ENCODE measurements around the gene E2F7.

DNA sequence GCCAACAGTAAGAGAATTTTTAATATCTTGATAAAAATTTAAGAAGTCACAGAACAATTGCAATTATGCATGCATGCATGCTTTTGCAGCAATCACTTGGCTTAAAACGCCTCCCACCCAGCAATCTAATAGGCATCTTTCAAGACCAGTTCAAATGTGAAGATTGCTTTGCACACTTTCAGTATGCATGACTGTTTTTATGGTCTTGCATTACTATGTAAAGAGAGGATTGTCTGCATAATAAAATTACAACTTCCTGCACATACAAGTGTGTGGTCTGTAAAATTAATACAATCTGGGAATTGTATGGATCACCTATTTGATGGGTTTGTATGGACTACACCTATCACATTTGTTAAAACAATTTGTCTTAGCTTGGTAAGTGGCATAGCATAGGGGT lies 48.8 kb downstream of the E2F7 start:
- TF ChIP-seq, protein P1, sequence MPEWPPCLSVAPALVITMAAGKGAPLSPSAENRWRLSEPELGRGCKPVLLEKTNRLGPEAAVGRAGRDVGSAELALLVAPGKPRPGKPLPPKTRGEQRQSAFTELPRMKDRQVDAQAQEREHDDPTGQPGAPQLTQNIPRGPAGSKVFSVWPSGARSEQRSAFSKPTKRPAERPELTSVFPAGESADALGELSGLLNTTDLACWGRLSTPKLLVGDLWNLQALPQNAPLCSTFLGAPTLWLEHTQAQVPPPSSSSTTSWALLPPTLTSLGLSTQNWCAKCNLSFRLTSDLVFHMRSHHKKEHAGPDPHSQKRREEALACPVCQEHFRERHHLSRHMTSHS (tag by site-specific recombination; IDR thresholded peaks at IDR 0.05) = no peak
- TF ChIP-seq, protein P2, sequence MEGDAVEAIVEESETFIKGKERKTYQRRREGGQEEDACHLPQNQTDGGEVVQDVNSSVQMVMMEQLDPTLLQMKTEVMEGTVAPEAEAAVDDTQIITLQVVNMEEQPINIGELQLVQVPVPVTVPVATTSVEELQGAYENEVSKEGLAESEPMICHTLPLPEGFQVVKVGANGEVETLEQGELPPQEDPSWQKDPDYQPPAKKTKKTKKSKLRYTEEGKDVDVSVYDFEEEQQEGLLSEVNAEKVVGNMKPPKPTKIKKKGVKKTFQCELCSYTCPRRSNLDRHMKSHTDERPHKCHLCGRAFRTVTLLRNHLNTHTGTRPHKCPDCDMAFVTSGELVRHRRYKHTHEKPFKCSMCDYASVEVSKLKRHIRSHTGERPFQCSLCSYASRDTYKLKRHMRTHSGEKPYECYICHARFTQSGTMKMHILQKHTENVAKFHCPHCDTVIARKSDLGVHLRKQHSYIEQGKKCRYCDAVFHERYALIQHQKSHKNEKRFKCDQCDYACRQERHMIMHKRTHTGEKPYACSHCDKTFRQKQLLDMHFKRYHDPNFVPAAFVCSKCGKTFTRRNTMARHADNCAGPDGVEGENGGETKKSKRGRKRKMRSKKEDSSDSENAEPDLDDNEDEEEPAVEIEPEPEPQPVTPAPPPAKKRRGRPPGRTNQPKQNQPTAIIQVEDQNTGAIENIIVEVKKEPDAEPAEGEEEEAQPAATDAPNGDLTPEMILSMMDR (tag by site-specific recombination; IDR thresholded peaks at IDR 0.05) = no peak
- TF ChIP-seq, protein P3, sequence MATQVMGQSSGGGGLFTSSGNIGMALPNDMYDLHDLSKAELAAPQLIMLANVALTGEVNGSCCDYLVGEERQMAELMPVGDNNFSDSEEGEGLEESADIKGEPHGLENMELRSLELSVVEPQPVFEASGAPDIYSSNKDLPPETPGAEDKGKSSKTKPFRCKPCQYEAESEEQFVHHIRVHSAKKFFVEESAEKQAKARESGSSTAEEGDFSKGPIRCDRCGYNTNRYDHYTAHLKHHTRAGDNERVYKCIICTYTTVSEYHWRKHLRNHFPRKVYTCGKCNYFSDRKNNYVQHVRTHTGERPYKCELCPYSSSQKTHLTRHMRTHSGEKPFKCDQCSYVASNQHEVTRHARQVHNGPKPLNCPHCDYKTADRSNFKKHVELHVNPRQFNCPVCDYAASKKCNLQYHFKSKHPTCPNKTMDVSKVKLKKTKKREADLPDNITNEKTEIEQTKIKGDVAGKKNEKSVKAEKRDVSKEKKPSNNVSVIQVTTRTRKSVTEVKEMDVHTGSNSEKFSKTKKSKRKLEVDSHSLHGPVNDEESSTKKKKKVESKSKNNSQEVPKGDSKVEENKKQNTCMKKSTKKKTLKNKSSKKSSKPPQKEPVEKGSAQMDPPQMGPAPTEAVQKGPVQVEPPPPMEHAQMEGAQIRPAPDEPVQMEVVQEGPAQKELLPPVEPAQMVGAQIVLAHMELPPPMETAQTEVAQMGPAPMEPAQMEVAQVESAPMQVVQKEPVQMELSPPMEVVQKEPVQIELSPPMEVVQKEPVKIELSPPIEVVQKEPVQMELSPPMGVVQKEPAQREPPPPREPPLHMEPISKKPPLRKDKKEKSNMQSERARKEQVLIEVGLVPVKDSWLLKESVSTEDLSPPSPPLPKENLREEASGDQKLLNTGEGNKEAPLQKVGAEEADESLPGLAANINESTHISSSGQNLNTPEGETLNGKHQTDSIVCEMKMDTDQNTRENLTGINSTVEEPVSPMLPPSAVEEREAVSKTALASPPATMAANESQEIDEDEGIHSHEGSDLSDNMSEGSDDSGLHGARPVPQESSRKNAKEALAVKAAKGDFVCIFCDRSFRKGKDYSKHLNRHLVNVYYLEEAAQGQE (tag by site-specific recombination; IDR thresholded peaks at IDR 0.05) = no peak
- no peak for TF ChIP-seq GLI2 (tag by site-specific recombination; IDR thresholded peaks at IDR 0.05; ENCODE audit: borderline replicate concordance, low read depth)
- TF ChIP-seq ZNF76 (tag by site-specific recombination; IDR thresholded peaks at IDR 0.05; ENCODE audit: borderline replicate concordance, low read depth) = no peak
- TF ChIP-seq ZNF629 (tag by site-specific recombination; IDR thresholded peaks at IDR 0.05) = no peak
- TF ChIP-seq GLIS1 (tag by site-specific recombination; IDR thresholded peaks at IDR 0.05) = no peak
- TF ChIP-seq SP2 (tag by site-specific recombination; IDR thresholded peaks at IDR 0.05) = no peak
- TF ChIP-seq ZNF426 (tag by site-specific recombination; IDR thresholded peaks at IDR 0.05) = no peak
- TF ChIP-seq, protein P4, sequence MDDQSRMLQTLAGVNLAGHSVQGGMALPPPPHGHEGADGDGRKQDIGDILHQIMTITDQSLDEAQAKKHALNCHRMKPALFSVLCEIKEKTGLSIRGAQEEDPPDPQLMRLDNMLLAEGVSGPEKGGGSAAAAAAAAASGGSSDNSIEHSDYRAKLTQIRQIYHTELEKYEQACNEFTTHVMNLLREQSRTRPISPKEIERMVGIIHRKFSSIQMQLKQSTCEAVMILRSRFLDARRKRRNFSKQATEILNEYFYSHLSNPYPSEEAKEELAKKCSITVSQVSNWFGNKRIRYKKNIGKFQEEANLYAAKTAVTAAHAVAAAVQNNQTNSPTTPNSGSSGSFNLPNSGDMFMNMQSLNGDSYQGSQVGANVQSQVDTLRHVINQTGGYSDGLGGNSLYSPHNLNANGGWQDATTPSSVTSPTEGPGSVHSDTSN (CRISPR knock-in tag; IDR thresholded peaks at IDR 0.05) = no peak
- TF ChIP-seq PATZ1 (tag by site-specific recombination; IDR thresholded peaks at IDR 0.05) = no peak
- TF ChIP-seq, protein P5, sequence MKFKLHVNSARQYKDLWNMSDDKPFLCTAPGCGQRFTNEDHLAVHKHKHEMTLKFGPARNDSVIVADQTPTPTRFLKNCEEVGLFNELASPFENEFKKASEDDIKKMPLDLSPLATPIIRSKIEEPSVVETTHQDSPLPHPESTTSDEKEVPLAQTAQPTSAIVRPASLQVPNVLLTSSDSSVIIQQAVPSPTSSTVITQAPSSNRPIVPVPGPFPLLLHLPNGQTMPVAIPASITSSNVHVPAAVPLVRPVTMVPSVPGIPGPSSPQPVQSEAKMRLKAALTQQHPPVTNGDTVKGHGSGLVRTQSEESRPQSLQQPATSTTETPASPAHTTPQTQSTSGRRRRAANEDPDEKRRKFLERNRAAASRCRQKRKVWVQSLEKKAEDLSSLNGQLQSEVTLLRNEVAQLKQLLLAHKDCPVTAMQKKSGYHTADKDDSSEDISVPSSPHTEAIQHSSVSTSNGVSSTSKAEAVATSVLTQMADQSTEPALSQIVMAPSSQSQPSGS (tag by site-specific recombination; IDR thresholded peaks at IDR 0.05; ENCODE audit: low read depth) = no peak
- no peak for TF ChIP-seq ZFP37 (tag by site-specific recombination; IDR thresholded peaks at IDR 0.05)
- TF ChIP-seq, protein P6, sequence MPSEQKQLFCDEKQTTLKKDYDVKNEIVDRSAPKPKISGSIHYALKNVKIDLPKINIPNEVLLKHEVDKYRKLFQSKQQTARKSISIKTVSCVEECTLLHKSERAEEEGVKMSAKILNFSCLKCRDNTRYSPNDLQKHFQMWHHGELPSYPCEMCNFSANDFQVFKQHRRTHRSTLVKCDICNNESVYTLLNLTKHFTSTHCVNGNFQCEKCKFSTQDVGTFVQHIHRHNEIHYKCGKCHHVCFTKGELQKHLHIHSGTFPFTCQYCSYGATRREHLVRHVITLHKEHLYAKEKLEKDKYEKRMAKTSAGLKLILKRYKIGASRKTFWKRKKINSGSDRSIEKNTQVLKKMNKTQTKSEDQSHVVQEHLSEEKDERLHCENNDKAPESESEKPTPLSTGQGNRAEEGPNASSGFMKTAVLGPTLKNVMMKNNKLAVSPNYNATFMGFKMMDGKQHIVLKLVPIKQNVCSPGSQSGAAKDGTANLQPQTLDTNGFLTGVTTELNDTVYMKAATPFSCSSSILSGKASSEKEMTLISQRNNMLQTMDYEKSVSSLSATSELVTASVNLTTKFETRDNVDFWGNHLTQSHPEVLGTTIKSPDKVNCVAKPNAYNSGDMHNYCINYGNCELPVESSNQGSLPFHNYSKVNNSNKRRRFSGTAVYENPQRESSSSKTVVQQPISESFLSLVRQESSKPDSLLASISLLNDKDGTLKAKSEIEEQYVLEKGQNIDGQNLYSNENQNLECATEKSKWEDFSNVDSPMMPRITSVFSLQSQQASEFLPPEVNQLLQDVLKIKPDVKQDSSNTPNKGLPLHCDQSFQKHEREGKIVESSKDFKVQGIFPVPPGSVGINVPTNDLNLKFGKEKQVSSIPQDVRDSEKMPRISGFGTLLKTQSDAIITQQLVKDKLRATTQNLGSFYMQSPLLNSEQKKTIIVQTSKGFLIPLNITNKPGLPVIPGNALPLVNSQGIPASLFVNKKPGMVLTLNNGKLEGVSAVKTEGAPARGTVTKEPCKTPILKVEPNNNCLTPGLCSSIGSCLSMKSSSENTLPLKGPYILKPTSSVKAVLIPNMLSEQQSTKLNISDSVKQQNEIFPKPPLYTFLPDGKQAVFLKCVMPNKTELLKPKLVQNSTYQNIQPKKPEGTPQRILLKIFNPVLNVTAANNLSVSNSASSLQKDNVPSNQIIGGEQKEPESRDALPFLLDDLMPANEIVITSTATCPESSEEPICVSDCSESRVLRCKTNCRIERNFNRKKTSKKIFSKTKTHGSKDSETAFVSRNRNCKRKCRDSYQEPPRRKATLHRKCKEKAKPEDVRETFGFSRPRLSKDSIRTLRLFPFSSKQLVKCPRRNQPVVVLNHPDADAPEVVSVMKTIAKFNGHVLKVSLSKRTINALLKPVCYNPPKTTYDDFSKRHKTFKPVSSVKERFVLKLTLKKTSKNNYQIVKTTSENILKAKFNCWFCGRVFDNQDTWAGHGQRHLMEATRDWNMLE (tag by site-specific recombination; conservative IDR thresholded peaks at IDR 0.05; ENCODE audit: low read depth) = no peak
